ENCODE data around the gene WNT8B. TPM values are rescaled to one million over a fixed set of nuclear protein-coding genes. Genes with fewer than 3 reads are reported as not detected.

WNT8B gene
- polyA plus RNA-seq, 1 experiment, result not detected

GRCh38 chr10:100469756-100470155 lies 6.9 kb downstream of the WNT8B start:
- no peak for TF ChIP-seq CTCF (IDR thresholded peaks at IDR 0.05; ENCODE audit: low read depth, low read length)
- H3K9me3 ChIP-seq (ENCODE audit: control insufficient read depth, insufficient read depth, low read length), result no peaks in the 10 kb centered on the region
- DNase-seq (ENCODE audit: low read depth, low spot score), result no peak
- POLR2A ChIA-PET, result no interaction called here
- CTCF ChIA-PET, result interaction anchor here (3.2 kb wide), 1 partner anchor 13 kb away, joined by 11 read pairs; no protein-coding TSS in a partner anchor
- H3K4me3 ChIP-seq (ENCODE audit: low read depth, low read length), result no peak overlapping the region
- H3K27me3 ChIP-seq (ENCODE audit: control insufficient read depth, insufficient read depth, low read length), result peaks cover 25% of the 10 kb centered on the region
- H3K27ac ChIP-seq (ENCODE audit: low read depth, low read length), result no peak overlapping the region

GRCh38 chr10:100470367-100470766 lies 7.6 kb downstream of the WNT8B start:
- TF ChIP-seq CTCF (IDR thresholded peaks at IDR 0.05; ENCODE audit: low read depth, low read length), result no peak
- ChIA-PET POLR2A (no interaction called here), CTCF (interaction anchor here (3.2 kb wide), 1 partner anchor 12 kb away, joined by 11 read pairs; no protein-coding TSS in a partner anchor)
- DNase-seq (ENCODE audit: low read depth, low spot score), result no peak
- no peaks in the 10 kb centered on the region for H3K9me3 ChIP-seq (ENCODE audit: control insufficient read depth, insufficient read depth, low read length)
- no peak overlapping the region for H3K4me3 ChIP-seq (ENCODE audit: low read depth, low read length)
- H3K27ac ChIP-seq (ENCODE audit: low read depth, low read length), result no peak overlapping the region
- H3K27me3 ChIP-seq (ENCODE audit: control insufficient read depth, insufficient read depth, low read length), result peaks cover 19% of the 10 kb centered on the region

DNA sequence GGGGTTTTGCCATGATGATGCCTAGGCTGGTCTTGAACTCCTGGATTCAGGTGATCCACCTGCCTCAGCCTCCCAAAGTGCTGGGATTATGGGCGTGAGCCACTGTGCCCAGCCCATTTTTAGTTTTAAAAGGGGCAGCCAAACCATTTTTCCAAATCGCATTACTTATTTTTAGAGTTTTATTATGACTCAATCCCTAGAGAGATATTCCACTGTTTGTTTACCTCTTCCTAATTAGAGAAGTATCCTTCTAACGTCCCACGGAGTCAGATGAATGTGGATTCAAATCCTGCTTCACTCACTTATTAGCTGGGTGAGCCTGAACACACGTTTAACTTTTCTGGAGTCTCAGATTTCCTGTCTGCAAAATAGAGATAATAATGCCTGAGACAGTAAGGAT lies 15.2 kb downstream of the WNT8B start:
- H3K4me3 ChIP-seq (ENCODE audit: low read depth, low read length), result no peak overlapping the region
- H3K27ac ChIP-seq (ENCODE audit: low read depth, low read length), result no peak overlapping the region
- H3K9me3 ChIP-seq (ENCODE audit: control insufficient read depth, insufficient read depth, low read length), result no peaks in the 10 kb centered on the region
- ChIA-PET POLR2A (no interaction called here), CTCF (no interaction called here)
- DNase-seq (ENCODE audit: low read depth, low spot score), result no peak
- H3K27me3 ChIP-seq (ENCODE audit: control insufficient read depth, insufficient read depth, low read length), result peaks cover 37% of the 10 kb centered on the region
- TF ChIP-seq CTCF (IDR thresholded peaks at IDR 0.05; ENCODE audit: low read depth, low read length), result no peak

DNA sequence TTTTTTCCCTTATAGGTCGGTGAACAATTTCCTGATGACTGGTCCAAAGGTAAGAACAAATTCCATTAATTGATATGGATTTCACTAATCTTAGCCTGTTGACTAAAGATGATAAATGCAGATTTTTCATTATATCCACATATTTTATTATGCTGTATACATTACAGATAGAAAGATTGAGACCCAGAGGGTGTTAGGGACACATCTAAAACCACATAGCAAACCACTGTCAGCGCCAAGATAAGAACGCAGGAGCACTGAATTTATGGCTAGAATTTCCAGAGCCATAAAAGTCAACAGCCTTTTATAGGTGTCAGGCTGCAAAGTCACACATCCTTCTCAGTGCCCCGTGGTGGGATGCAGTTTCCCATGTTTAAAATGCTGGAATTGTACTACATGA lies 16.2 kb downstream of the WNT8B start:
- no peak overlapping the region for H3K4me3 ChIP-seq (ENCODE audit: low read depth, low read length)
- CTCF ChIA-PET, result interaction anchor here (0.7 kb wide), 1 partner anchor 45 kb away, joined by 4 read pairs; no protein-coding TSS in a partner anchor
- H3K27ac ChIP-seq (ENCODE audit: low read depth, low read length), result no peak overlapping the region
- no peak for DNase-seq (ENCODE audit: low read depth, low spot score)
- no peak for TF ChIP-seq CTCF (IDR thresholded peaks at IDR 0.05; ENCODE audit: low read depth, low read length)
- peaks cover 47% of the 10 kb centered on the region for H3K27me3 ChIP-seq (ENCODE audit: control insufficient read depth, insufficient read depth, low read length)
- POLR2A ChIA-PET, result no interaction called here
- no peaks in the 10 kb centered on the region for H3K9me3 ChIP-seq (ENCODE audit: control insufficient read depth, insufficient read depth, low read length)

GRCh38 chr10:100480002-100480401 lies 17.2 kb downstream of the WNT8B start:
- Histone ChIP-seq H3K27me3 (ENCODE audit: control insufficient read depth, insufficient read depth, low read length) (peaks cover 56% of the 10 kb centered on the region), H3K27ac (ENCODE audit: low read depth, low read length) (no peak overlapping the region), H3K4me3 (ENCODE audit: low read depth, low read length) (no peak overlapping the region), H3K9me3 (ENCODE audit: control insufficient read depth, insufficient read depth, low read length) (no peaks in the 10 kb centered on the region)
- ChIA-PET CTCF (interaction anchor here (0.7 to 5.1 kb wide), 5 partner anchors 16 to 142 kb away, joined by 3 to 52 read pairs (median 5); no protein-coding TSS in a partner anchor), POLR2A (no interaction called here)
- TF ChIP-seq CTCF (IDR thresholded peaks at IDR 0.05; ENCODE audit: low read depth, low read length), result no peak
- no peak for DNase-seq (ENCODE audit: low read depth, low spot score)

Measured in AG04450 (cell line).